GM21360 (cell line): ENCODE results near the gene ZNF648.
"Not testable (repeated sequence)": the region's sequence is repeated elsewhere in the genome, so short reads cannot be mapped to it uniquely, and the experiment has no call there.

Source experiments
- ATAC-seq: cut with Tn5 transposase; IDR thresholded peaks from one replicate; pipeline ENCODE4 v1.9.1; 2021; ENCODE audit warnings: mild to moderate bottlenecking, moderate library complexity; ENCODE audit not compliant: unreplicated experiment

ZNF648 gene

GRCh38 chr1:182080040-182080439 is 18.5 kb upstream of the ZNF648 start:
- no peak for ATAC-seq

GRCh38 chr1:182071924-182072323 is 10.4 kb upstream of the ZNF648 start:
- no peak for ATAC-seq

GRCh38 chr1:182069028-182069466 is 7.5 kb upstream of the ZNF648 start:
- ATAC-seq: no peak

GRCh38 chr1:182066934-182067333 is 5.4 kb upstream of the ZNF648 start:
- ATAC-seq: no peak

- no peak for ATAC-seq
Measured at GRCh38 chr1:182065126-182065845, 3.8 kb upstream of the ZNF648 start.

GRCh38 chr1:182064611-182065010 is 3.1 kb upstream of the ZNF648 start:
- ATAC-seq: no peak

GRCh38 chr1:182062223-182062622 is 711 bp upstream of the ZNF648 start:
- no peak for ATAC-seq

- no peak for ATAC-seq
Measured at GRCh38 chr1:182060877-182061276, 635 bp downstream of the ZNF648 start.

- ATAC-seq: no peak
Measured at GRCh38 chr1:182059936-182060335, 1.6 kb downstream of the ZNF648 start.

- no peak for ATAC-seq
Measured at GRCh38 chr1:182056601-182057366, 4.7 kb downstream of the ZNF648 start.

GRCh38 chr1:182054698-182055326 is 6.7 kb downstream of the ZNF648 start:
- no peak for ATAC-seq

GRCh38 chr1:182052355-182052754 is 9.2 kb downstream of the ZNF648 start:
- no peak for ATAC-seq

- ATAC-seq: no peak
Measured at GRCh38 chr1:182051938-182052337, 9.6 kb downstream of the ZNF648 start.

- no peak for ATAC-seq
Measured at GRCh38 chr1:182050481-182051448, 10.7 kb downstream of the ZNF648 start.

- ATAC-seq: no peak
Measured at GRCh38 chr1:182048562-182048961, 12.9 kb downstream of the ZNF648 start.

- no peak for ATAC-seq
Measured at GRCh38 chr1:182046763-182047162, 14.7 kb downstream of the ZNF648 start.

- not testable (repeated sequence) for ATAC-seq
Measured at GRCh38 chr1:182045481-182045880, 16.0 kb downstream of the ZNF648 start.

GRCh38 chr1:182041615-182042014 is 19.9 kb downstream of the ZNF648 start:
- ATAC-seq: no peak

- ATAC-seq: no peak
Measured at GRCh38 chr1:182038220-182038619, 23.3 kb downstream of the ZNF648 start.

GRCh38 chr1:182035097-182035770 is 26.3 kb downstream of the ZNF648 start:
- ATAC-seq: no peak
